Naive thymus-derived CD4-positive, alpha-beta T cell (primary cell): ENCODE measurements around the gene TRAPPC3L. TPM values are rescaled to one million over a fixed set of nuclear protein-coding genes. Genes with fewer than 3 reads are reported as not detected.

Source experiments
- ATAC-seq: fragments of 150-1000 bp; cut with Tn5 transposase; 2 replicates; pipeline ENCODE4 v1.10.0; 2021; ENCODE audit warnings: mild to moderate bottlenecking, moderate library complexity
- CTCF ChIA-PET: fragments of 350-600 bp; sonication (Branson Sonifier 250); formaldehyde crosslinking; loops from one replicate; lab custom pipeline; 2021; ENCODE audit warnings: antibody characterized with exemption; lab: Charles Lee
- POLR2A ChIA-PET: fragments of 350-600 bp; sonication (Branson Sonifier 250); formaldehyde crosslinking; loops from one replicate; lab custom pipeline; 2021; ENCODE audit warnings: antibody characterized with exemption, inconsistent platforms; lab: Charles Lee
- DNase-seq, 9 donors: peaks; one replicate each; pipeline versions ENCODE4 v3.0.0 to v3.0.0-alpha.2; 2020 to 2022; ENCODE audit warnings: mixed read lengths in 1 of 9
- H3K27ac ChIP-seq: one replicate; pipeline ENCODE4 v1.7.0; 2013; ENCODE audit warnings: mild to moderate bottlenecking, low read depth, low read length, moderate library complexity
- H3K27me3 ChIP-seq, 2 donors: one replicate each; pipeline ENCODE4 v1.7.0; 2013; ENCODE audit warnings: low read length in 2 of 2, mild to moderate bottlenecking in 2 of 2, moderate library complexity in 2 of 2; ENCODE audit not compliant: control insufficient read depth in 2 of 2, insufficient read depth in 2 of 2
- H3K36me3 ChIP-seq, 3 experiments: 1 replicate in 2 of 3; 2 replicates in 1 of 3; pipeline ENCODE4 v1.7.0; 2013; ENCODE audit warnings: low read length in 3 of 3, mild to moderate bottlenecking in 3 of 3, moderate library complexity in 1 of 3; ENCODE audit not compliant: insufficient read depth in 3 of 3, control insufficient read depth in 2 of 3
- H3K4me1 ChIP-seq, 2 donors: one replicate each; pipeline ENCODE4 v1.7.0; 2013; ENCODE audit warnings: low read length in 2 of 2, mild to moderate bottlenecking in 2 of 2, moderate library complexity in 1 of 2; ENCODE audit not compliant: control insufficient read depth in 2 of 2, insufficient read depth in 2 of 2
- H3K4me3 ChIP-seq: 2 replicates; pipeline ENCODE4 v1.7.0; 2013; ENCODE audit warnings: mild to moderate bottlenecking, low read length
- H3K9me3 ChIP-seq, 3 experiments: 1 replicate in 2 of 3; 2 replicates in 1 of 3; pipeline ENCODE4 v1.7.0; 2013; ENCODE audit warnings: low read length in 3 of 3; ENCODE audit not compliant: control insufficient read depth in 2 of 3
- H3K27ac Mint-ChIP-seq, 9 donors: one replicate each; pipeline ENCODE4 v1.8.0; 2020 to 2022; ENCODE audit warnings: mixed read lengths in 9 of 9, mild to moderate bottlenecking in 8 of 9, moderate library complexity in 5 of 9, inconsistent platforms in 2 of 9
- H3K27me3 Mint-ChIP-seq, 5 donors: one replicate each; pipeline ENCODE4 v1.8.0; 2021 to 2022; ENCODE audit warnings: mixed read lengths in 5 of 5, mild to moderate bottlenecking in 1 of 5
- H3K36me3 Mint-ChIP-seq, 5 donors: one replicate each; pipeline ENCODE4 v1.8.0; 2020 to 2022; ENCODE audit warnings: mixed read lengths in 5 of 5, mild to moderate bottlenecking in 3 of 5, inconsistent platforms in 1 of 5
- H3K4me1 Mint-ChIP-seq, 7 donors: one replicate each; pipeline ENCODE4 v1.8.0; 2020 to 2022; ENCODE audit warnings: mixed read lengths in 7 of 7, mild to moderate bottlenecking in 3 of 7, inconsistent platforms in 1 of 7
- H3K4me3 Mint-ChIP-seq, 10 donors: one replicate each; pipeline ENCODE4 v1.8.0; 2020 to 2022; ENCODE audit warnings: mild to moderate bottlenecking in 10 of 10, mixed read lengths in 10 of 10, moderate library complexity in 6 of 10, inconsistent platforms in 2 of 10
- H3K9me3 Mint-ChIP-seq, 11 donors: one replicate each; pipeline ENCODE4 v1.8.0; 2020 to 2022; ENCODE audit warnings: mixed read lengths in 11 of 11, mild to moderate bottlenecking in 4 of 11, inconsistent platforms in 1 of 11, moderate library complexity in 1 of 11
- intact Hi-C, 2 donors: fragments of 100-400 bp; cut with micrococcal nuclease; formaldehyde crosslinking; loops; one replicate each; pipeline ENCODE4 v1.15.1; 2023
- polyA plus RNA-seq, 2 donors: library from polyadenylated mRNA; unstranded; fragments of 300-500 nt; fragmentation: Illumina TruSeq; gene quantifications; one replicate each; pipeline ENCODE4 v1.2.3, GENCODE V29; 2021
- total RNA-seq, 6 experiments: library from RNA in 5 of 6; stranded (reverse) in 5 of 6; gene quantifications; 1 replicate in 5 of 6; 2 replicates in 1 of 6; pipeline ENCODE4 v1.2.3 and lab custom pipeline; 2021 to 2026

Gene TRAPPC3L
- total and polyA plus RNA-seq, 7 experiments from 2014 or later: not detected

- Histone ChIP-seq H3K27ac (no peak overlapping the region), H3K9me3 (no peaks in the 10 kb centered on the region), H3K36me3 (no peaks in the 10 kb centered on the region), H3K4me1 (no peaks in the 10 kb centered on the region), H3K4me3 (no peak overlapping the region), H3K27me3 (no peaks in the 10 kb centered on the region)
- Mint-ChIP-seq H3K27ac (no peak overlapping the region), H3K36me3 (no peaks in the 10 kb centered on the region), H3K9me3 (no peaks in the 10 kb centered on the region), H3K4me1 (peaks cover 3 to 14% (median 10%) of the 10 kb centered on the region in 7 donors), H3K27me3 (peaks cover 0 to 42% (median 18%) of the 10 kb centered on the region in 5 donors), H3K4me3 (no peak overlapping the region)
- intact Hi-C loops: no loop called here
- ChIA-PET POLR2A (interaction anchor here (1.9 kb wide), 1 partner anchor 10 kb away, joined by 11 read pairs; the partner anchor contains the start of gene RWDD1), CTCF (interaction anchor here (0.7 to 1.7 kb wide), 7 partner anchors 9 to 319 kb away, joined by 3 to 14 read pairs (median 4); partner anchors contain the start of gene RWDD1)
- ATAC-seq (no peak), DNase-seq (no peak)
Observed at GRCh38 chr6:116562614-116563013, 17.1 kb upstream of the TRAPPC3L start.

GRCh38 chr6:116562019-116562403, 16.5 kb upstream of the TRAPPC3L start:
- Histone ChIP-seq H3K36me3 (no peaks in the 10 kb centered on the region), H3K4me3 (no peak overlapping the region), H3K9me3 (no peaks in the 10 kb centered on the region), H3K4me1 (no peaks in the 10 kb centered on the region), H3K27ac (no peak overlapping the region), H3K27me3 (no peaks in the 10 kb centered on the region)
- H3K4me1 Mint-ChIP-seq: peaks cover 3 to 14% (median 10%) of the 10 kb centered on the region in 7 donors
- intact Hi-C loops: no loop called here
- H3K27ac Mint-ChIP-seq: no peak overlapping the region
- POLR2A ChIA-PET: interaction anchor here (1.9 kb wide), 1 partner anchor 10 kb away, joined by 11 read pairs; the partner anchor contains the start of gene RWDD1
- CTCF ChIA-PET: interaction anchor here (0.7 to 1.7 kb wide), 3 partner anchors 10 to 319 kb away, joined by 3 to 14 read pairs (median 8); partner anchors contain the start of gene RWDD1
- DNase-seq (no peak), ATAC-seq (no peak)
- no peaks in the 10 kb centered on the region for H3K36me3 Mint-ChIP-seq
- H3K27me3 Mint-ChIP-seq: peaks cover 0 to 40% (median 18%) of the 10 kb centered on the region in 5 donors
- H3K9me3 Mint-ChIP-seq: no peaks in the 10 kb centered on the region
- no peak overlapping the region for H3K4me3 Mint-ChIP-seq

- intact Hi-C loops: loop anchor here (1.0 to 2.0 kb wide), 7 partner anchors 10 to 344 kb away; partner anchors contain the start of gene RWDD1 (in 1 of the 2)
- Mint-ChIP-seq H3K9me3 (no peaks in the 10 kb centered on the region), H3K27ac (no peak overlapping the region), H3K36me3 (no peaks in the 10 kb centered on the region), H3K27me3 (peaks cover 0 to 35% (median 18%) of the 10 kb centered on the region in 5 donors), H3K4me3 (peak overlapping the region in 1 of 10 donors; percentile 40), H3K4me1 (peaks cover 3 to 14% (median 10%) of the 10 kb centered on the region in 7 donors)
- Histone ChIP-seq H3K36me3 (no peaks in the 10 kb centered on the region), H3K9me3 (no peaks in the 10 kb centered on the region), H3K27ac (no peak overlapping the region), H3K4me3 (no peak overlapping the region), H3K4me1 (no peaks in the 10 kb centered on the region), H3K27me3 (no peaks in the 10 kb centered on the region)
- POLR2A ChIA-PET: interaction anchor here (0.9 kb wide), 2 partner anchors 10 to 283 kb away, joined by 3 read pairs; partner anchors contain the start of gene RWDD1
- peak; percentile 90 for ATAC-seq
- CTCF ChIA-PET: interaction anchor here (0.6 to 1.5 kb wide), 9 partner anchors 9 to 280 kb away, joined by 3 to 6 read pairs (median 3); partner anchors contain the start of gene RWDD1
- peak; percentile 28 to 69 (median 57) for DNase-seq
Observed at GRCh38 chr6:116561377-116562018, 16.0 kb upstream of the TRAPPC3L start.

- intact Hi-C loops: loop anchor here in 1 of 2 donors (2.0 kb wide), 1 partner anchor 17 kb away; no protein-coding TSS in a partner anchor
Observed at GRCh38 chr6:116560130-116560529, 14.6 kb upstream of the TRAPPC3L start.

GRCh38 chr6:116557893-116558292, 12.4 kb upstream of the TRAPPC3L start:
- H3K4me3 Mint-ChIP-seq: no peak overlapping the region
- H3K9me3 Mint-ChIP-seq: no peaks in the 10 kb centered on the region
- ChIA-PET CTCF (interaction anchor here (1.4 to 1.8 kb wide), 2 partner anchors 12 to 289 kb away, joined by 4 to 6 read pairs; no protein-coding TSS in a partner anchor), POLR2A (no interaction called here)
- no peaks in the 10 kb centered on the region for H3K27me3 ChIP-seq
- DNase-seq: no peak
- intact Hi-C loops: no loop called here
- H3K27ac Mint-ChIP-seq: no peak overlapping the region
- H3K4me1 Mint-ChIP-seq: peaks cover 0 to 5% (median 4%) of the 10 kb centered on the region in 7 donors
- H3K36me3 Mint-ChIP-seq: no peaks in the 10 kb centered on the region
- no peaks in the 10 kb centered on the region for H3K9me3 ChIP-seq
- ATAC-seq: no peak
- H3K27me3 Mint-ChIP-seq: peaks cover 8 to 36% (median 17%) of the 10 kb centered on the region in 5 donors
- H3K4me3 ChIP-seq: no peak overlapping the region
- H3K27ac ChIP-seq: no peak overlapping the region
- H3K36me3 ChIP-seq: no peaks in the 10 kb centered on the region
- H3K4me1 ChIP-seq: no peaks in the 10 kb centered on the region

More at GRCh38 chr6:116560130-116560529, 14.6 kb upstream of the TRAPPC3L start:
- POLR2A ChIA-PET: interaction anchor here (1.1 kb wide), 1 partner anchor 11 kb away, joined by 3 read pairs; the partner anchor contains the start of gene RWDD1
- Histone ChIP-seq H3K36me3 (no peaks in the 10 kb centered on the region), H3K4me3 (no peak overlapping the region), H3K4me1 (no peaks in the 10 kb centered on the region), H3K9me3 (no peaks in the 10 kb centered on the region), H3K27me3 (no peaks in the 10 kb centered on the region), H3K27ac (no peak overlapping the region)
- Mint-ChIP-seq H3K4me3 (no peak overlapping the region), H3K4me1 (peaks cover 3 to 14% (median 10%) of the 10 kb centered on the region in 7 donors), H3K36me3 (no peaks in the 10 kb centered on the region), H3K27me3 (peaks cover 0 to 30% (median 23%) of the 10 kb centered on the region in 5 donors), H3K27ac (no peak overlapping the region), H3K9me3 (no peaks in the 10 kb centered on the region)
- no peak for ATAC-seq
- DNase-seq: no peak
- CTCF ChIA-PET: interaction anchor here (0.9 to 1.5 kb wide), 5 partner anchors 11 to 34 kb away, joined by 3 to 6 read pairs (median 3); partner anchors contain the start of gene RWDD1

GRCh38 chr6:116556814-116557415, 11.4 kb upstream of the TRAPPC3L start:
- no peaks in the 10 kb centered on the region for H3K9me3 ChIP-seq
- Mint-ChIP-seq H3K27me3 (peaks cover 10 to 33% (median 11%) of the 10 kb centered on the region in 5 donors), H3K4me1 (peaks cover 0 to 5% (median 4%) of the 10 kb centered on the region in 7 donors), H3K27ac (no peak overlapping the region), H3K36me3 (no peaks in the 10 kb centered on the region), H3K4me3 (no peak overlapping the region), H3K9me3 (no peaks in the 10 kb centered on the region)
- no peak for DNase-seq
- no peak overlapping the region for H3K4me3 ChIP-seq
- ATAC-seq: no peak
- ChIA-PET POLR2A (no interaction called here), CTCF (no interaction called here)
- intact Hi-C loops: no loop called here
- no peaks in the 10 kb centered on the region for H3K4me1 ChIP-seq
- no peak overlapping the region for H3K27ac ChIP-seq
- no peaks in the 10 kb centered on the region for H3K36me3 ChIP-seq
- no peaks in the 10 kb centered on the region for H3K27me3 ChIP-seq
